ENCODE results near the gene POLR2L. TPM values are rescaled to one million over a fixed set of nuclear protein-coding genes. Genes with fewer than 3 reads are reported as not detected.

POLR2L gene
- total and polyA plus RNA-seq, 2 of the 13 experiments (the other 11 are each of a cell fraction or from before 2014, with no cell fraction given): 104 to 114 TPM

GRCh38 chr11:796565-797295, 45.6 kb downstream of the POLR2L start (continued):
- no peak for TF ChIP-seq TEF (CRISPR knock-in tag; IDR thresholded peaks at IDR 0.05)
- no peak for TF ChIP-seq SMARCC2 (IDR thresholded peaks at IDR 0.05)
- no peak for TF ChIP-seq ZFP62 (CRISPR knock-in tag; IDR thresholded peaks at IDR 0.05)
- TF ChIP-seq ZNF430 (CRISPR knock-in tag; IDR thresholded peaks at IDR 0.05): no peak; the same call in 1 of the 2 replicates
- no peak for TF ChIP-seq ZKSCAN1 (IDR thresholded peaks at IDR 0.05; ENCODE audit: low read length)
- TF ChIP-seq SUZ12 (IDR thresholded peaks at IDR 0.05; ENCODE audit: low read depth, low read length): no peak
- no peak for TF ChIP-seq RBM22 (optimal IDR thresholded peaks at IDR 0.05; ENCODE audit: low read length)
- no peak for TF ChIP-seq ZBTB34 (CRISPR knock-in tag; IDR thresholded peaks at IDR 0.05)
- TF ChIP-seq MAZ (IDR thresholded peaks at IDR 0.05; ENCODE audit: borderline replicate concordance, low read depth, low read length): no peak
- no peak for TF ChIP-seq MAZ (CRISPR knock-in tag; IDR thresholded peaks at IDR 0.05; ENCODE audit: low read depth)
- no peak for TF ChIP-seq SKIL (CRISPR knock-in tag; IDR thresholded peaks at IDR 0.05; ENCODE audit: borderline replicate concordance)
- TF ChIP-seq DDIT3 (CRISPR knock-in tag; IDR thresholded peaks at IDR 0.05): no peak
- TF ChIP-seq RERE (CRISPR knock-in tag; IDR thresholded peaks at IDR 0.05; ENCODE audit: low read depth): no peak
- no peak for TF ChIP-seq TFDP2 (CRISPR knock-in tag; IDR thresholded peaks at IDR 0.05)
